Smooth muscle cell (in vitro differentiated cells): ENCODE data around the gene ENPP7. TPM values are rescaled to one million over a fixed set of nuclear protein-coding genes. Genes with fewer than 3 reads are reported as not detected.

Source experiments
- DNase-seq: peaks from one replicate; lab custom pipeline; 2025; ENCODE audit not compliant: unreplicated experiment; lab: John Stamatoyannopoulos, UW
- H2AFZ ChIP-seq: fragments of 200-600 bp; sonication (generic); 2 replicates; pipeline ENCODE4 v1.6.0; 2016; ENCODE audit warnings: antibody characterized with exemption, low read depth, mild to moderate bottlenecking
- H3F3A ChIP-seq: fragments of 200-600 bp; sonication (generic); 2 replicates; pipeline ENCODE4 v1.6.0; 2017; ENCODE audit warnings: antibody characterized with exemption, low read depth
- H3K27ac ChIP-seq: fragments of 200-600 bp; sonication (generic); 2 replicates; pipeline ENCODE4 v1.5.1; 2016; ENCODE audit warnings: low read depth, mild to moderate bottlenecking
- H3K27me3 ChIP-seq: fragments of 200-600 bp; sonication (generic); 2 replicates; pipeline ENCODE4 v1.6.1; 2016; ENCODE audit warnings: low read depth, mild to moderate bottlenecking
- H3K36me3 ChIP-seq: fragments of 200-600 bp; sonication (generic); 2 replicates; pipeline ENCODE4 v1.5.1; 2016; ENCODE audit warnings: low read depth
- H3K4me1 ChIP-seq: fragments of 200-600 bp; sonication (generic); 2 replicates; pipeline ENCODE4 v1.5.1; 2016; ENCODE audit warnings: low read depth
- H3K4me2 ChIP-seq: fragments of 200-600 bp; sonication (generic); 2 replicates; pipeline ENCODE4 v1.6.0; 2016; ENCODE audit warnings: mild to moderate bottlenecking
- H3K4me3 ChIP-seq: fragments of 200-600 bp; sonication (generic); 2 replicates; pipeline ENCODE4 v1.5.1; 2016; ENCODE audit warnings: mild to moderate bottlenecking
- H3K79me2 ChIP-seq: fragments of 200-600 bp; sonication (generic); 2 replicates; pipeline ENCODE4 v1.6.0; 2016; ENCODE audit warnings: low read depth, mild to moderate bottlenecking
- H3K9ac ChIP-seq: fragments of 200-600 bp; sonication (generic); 2 replicates; pipeline ENCODE4 v1.6.0; 2016; ENCODE audit warnings: low read depth
- H3K9me3 ChIP-seq: fragments of 200-600 bp; sonication (generic); replicated peaks from 2 replicates; pipeline ENCODE4 v1.5.1; 2016; ENCODE audit warnings: low read depth
- H4K20me1 ChIP-seq: fragments of 200-600 bp; sonication (generic); 2 replicates; pipeline ENCODE4 v1.6.0; 2016; ENCODE audit warnings: low read depth
- WGBS: methylation state at CpG from one replicate; pipeline ENCODE4 v1.1.7; 2016; ENCODE audit warnings: low lambda C conversion rate; 5-methylcytosine and 5-hydroxymethylcytosine counted together
- polyA plus RNA-seq: library from polyadenylated mRNA; unstranded; fragments of >200 nt; fragmentation: Nextera tagmentation; extraction: Ambion mirVana; gene quantifications from 2 replicates; pipeline ENCODE4 v1.2.1, GENCODE V29; 2016
- total RNA-seq: library from RNA; depleted of rRNA; stranded (reverse); fragments of >200 nt; gene quantifications from 2 replicates; pipeline ENCODE4 v1.2.3, GENCODE V29; 2014
- TF ChIP-seq, protein P1 (sequence below): fragments of 200-600 bp; sonication (generic); IDR thresholded peaks from 2 replicates; pipeline ENCODE4 v1.5.1; 2017; ENCODE audit warnings: borderline replicate concordance, mild to moderate bottlenecking, antibody characterized with exemption; ENCODE audit not compliant: insufficient read depth, poor library complexity, severe bottlenecking

Gene ENPP7
- total and polyA plus RNA-seq, 2 experiments from 2014 or later = not detected

DNA sequence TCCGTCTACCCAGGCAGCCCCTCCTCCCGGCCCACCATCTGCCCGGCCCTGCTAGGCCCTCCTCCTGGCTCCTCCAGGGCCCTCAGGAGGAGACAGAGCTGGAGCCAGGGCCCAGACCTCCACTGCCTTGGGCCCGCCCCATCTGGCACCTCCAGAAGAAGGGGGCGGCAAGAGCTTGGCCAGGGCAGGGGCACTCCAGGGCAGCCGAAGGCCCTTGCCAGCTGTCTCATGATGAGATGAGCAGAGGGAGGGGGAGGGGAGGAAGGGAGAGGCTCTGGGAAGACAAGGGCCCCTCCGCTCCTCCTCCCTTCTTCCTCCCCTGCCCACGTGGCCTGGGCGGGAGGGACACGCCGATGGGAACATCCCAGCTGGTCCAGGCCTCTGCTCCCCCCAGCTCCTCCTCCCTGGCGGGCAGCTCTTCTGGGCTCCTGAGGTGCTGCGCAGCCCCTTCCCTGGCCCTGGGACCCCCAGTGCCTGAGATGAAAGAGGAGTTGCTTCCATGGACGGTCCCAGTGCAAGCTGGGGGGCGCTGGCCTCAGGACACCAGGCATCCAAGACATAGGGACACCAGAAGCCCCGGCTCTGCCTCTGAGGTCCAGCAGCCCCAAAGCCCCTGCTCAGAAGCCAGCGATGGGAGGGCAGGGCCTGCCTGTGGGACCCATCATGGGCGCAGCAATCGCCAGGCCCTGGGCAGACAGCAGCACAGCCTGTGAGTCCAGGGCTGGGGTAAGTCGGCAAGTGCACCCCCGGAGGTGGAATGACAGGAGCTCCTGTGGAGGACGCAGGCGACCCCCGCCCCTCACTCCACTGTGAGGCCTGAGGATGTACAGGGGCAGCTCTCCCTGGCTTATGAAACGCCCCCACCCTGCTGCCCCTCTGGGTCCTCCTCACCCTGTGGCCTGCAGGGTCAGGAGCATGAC lies 23.6 kb upstream of the ENPP7 start:
- no peak for DNase-seq
- TF ChIP-seq, protein P1, sequence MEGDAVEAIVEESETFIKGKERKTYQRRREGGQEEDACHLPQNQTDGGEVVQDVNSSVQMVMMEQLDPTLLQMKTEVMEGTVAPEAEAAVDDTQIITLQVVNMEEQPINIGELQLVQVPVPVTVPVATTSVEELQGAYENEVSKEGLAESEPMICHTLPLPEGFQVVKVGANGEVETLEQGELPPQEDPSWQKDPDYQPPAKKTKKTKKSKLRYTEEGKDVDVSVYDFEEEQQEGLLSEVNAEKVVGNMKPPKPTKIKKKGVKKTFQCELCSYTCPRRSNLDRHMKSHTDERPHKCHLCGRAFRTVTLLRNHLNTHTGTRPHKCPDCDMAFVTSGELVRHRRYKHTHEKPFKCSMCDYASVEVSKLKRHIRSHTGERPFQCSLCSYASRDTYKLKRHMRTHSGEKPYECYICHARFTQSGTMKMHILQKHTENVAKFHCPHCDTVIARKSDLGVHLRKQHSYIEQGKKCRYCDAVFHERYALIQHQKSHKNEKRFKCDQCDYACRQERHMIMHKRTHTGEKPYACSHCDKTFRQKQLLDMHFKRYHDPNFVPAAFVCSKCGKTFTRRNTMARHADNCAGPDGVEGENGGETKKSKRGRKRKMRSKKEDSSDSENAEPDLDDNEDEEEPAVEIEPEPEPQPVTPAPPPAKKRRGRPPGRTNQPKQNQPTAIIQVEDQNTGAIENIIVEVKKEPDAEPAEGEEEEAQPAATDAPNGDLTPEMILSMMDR = no peak

DNA sequence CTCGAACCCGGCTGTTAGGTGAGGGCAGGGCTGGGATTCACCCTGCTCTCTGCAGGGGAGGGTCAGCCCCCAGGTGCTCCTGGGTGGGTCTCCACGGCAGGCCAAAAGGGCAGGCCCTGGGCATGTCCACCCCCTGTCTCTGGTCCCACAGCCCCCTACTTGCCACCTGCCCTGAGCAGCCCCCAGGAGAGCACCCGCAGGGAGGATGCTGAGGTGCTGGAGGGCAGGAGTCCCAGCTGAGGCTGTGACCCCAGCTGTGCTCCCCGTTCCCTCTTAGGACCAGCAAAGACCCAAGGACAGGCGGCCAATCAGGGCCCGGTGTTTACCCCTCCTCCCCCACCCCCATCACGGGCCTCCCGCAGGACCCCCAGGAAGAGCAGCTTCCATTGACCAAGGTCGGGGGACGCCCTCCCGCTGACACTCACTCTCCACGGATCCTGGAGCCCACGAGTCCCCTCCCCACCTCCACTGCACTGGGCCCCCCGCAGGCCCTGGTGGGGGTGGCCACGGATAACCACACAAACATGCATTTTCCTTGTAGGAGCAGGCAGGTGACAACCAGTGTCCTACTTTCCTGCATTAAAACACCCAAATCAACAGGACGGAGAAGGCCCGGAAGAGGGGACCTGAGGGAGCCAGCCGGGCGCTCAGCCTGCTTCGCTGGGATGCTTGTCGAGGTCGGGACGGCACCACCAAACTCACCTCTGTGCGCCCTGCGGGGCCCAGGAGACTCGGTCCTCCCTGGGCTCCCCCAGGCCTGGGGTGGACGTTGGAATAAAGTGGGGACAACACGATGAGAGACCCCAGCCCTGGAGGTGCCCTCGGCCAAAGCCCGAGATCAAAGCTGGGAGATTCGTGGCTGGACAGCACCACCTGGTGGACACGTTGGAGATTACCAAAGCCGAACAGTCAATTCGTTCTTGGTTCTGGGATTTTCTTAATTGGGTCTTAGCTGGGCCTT lies 22.5 kb upstream of the ENPP7 start:
- Histone ChIP-seq H4K20me1 (no peaks in the 10 kb centered on the region), H3K9me3 (no peaks in the 10 kb centered on the region), H3K79me2 (no peaks in the 10 kb centered on the region), H3K36me3 (no peaks in the 10 kb centered on the region), H3K9ac (no peak overlapping the region), H3K4me3 (peak overlapping the region; percentile 36), H3K4me1 (no peaks in the 10 kb centered on the region), H3K27me3 (no peaks in the 10 kb centered on the region), H3K4me2 (peak overlapping the region; percentile 84), H3F3A (no peaks in the 10 kb centered on the region), H3K27ac (no peak overlapping the region), H2AFZ (no peak overlapping the region)
- TF ChIP-seq, protein P1 = peak; percentile 78
- DNase-seq = peak; percentile 6
- WGBS = 48% methylated on average over 28 of the region's 35 CpGs

More for the DNA sequence above, 23.6 kb upstream of the ENPP7 start:
- WGBS = 90% methylated on average over 22 of the region's 25 CpGs
- no peak overlapping the region for H3K27ac ChIP-seq
- no peaks in the 10 kb centered on the region for H3F3A ChIP-seq
- H3K4me3 ChIP-seq = no peak overlapping the region
- no peaks in the 10 kb centered on the region for H3K4me1 ChIP-seq
- H2AFZ ChIP-seq = no peak overlapping the region
- H3K9me3 ChIP-seq = no peaks in the 10 kb centered on the region
- H3K79me2 ChIP-seq = no peaks in the 10 kb centered on the region
- H3K27me3 ChIP-seq = no peaks in the 10 kb centered on the region
- H3K4me2 ChIP-seq = no peak overlapping the region
- no peaks in the 10 kb centered on the region for H4K20me1 ChIP-seq
- no peaks in the 10 kb centered on the region for H3K36me3 ChIP-seq
- H3K9ac ChIP-seq = no peak overlapping the region

DNA sequence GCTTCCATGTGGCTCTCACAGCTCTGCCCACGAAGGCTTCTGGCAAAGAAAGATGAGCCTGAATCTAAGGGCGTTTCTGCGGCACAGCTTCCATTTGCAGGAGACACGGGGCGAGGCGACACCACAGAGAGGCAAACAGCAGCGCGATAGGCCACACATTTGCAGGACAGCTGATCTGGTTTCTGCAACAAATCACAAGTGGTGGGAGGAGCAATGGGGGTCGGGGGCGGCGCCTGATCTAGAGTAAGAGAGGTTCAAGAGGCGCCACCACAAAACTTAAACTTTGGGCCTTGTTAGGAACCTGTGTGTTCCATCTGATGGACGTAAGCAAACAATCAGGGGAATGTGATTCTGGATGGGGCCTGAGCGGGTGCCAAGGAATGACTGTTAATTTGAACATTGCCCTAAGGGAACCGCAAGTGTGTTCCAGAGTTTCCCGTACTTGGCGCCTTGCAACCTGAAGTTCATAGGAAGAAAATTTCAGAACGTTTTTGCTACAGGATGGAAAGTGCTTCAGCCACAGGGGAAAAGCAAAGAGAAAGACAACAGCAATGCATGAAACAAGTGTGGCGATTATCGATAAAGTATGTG lies 18.9 kb upstream of the ENPP7 start:
- DNase-seq = no peak
- Histone ChIP-seq H2AFZ (no peak overlapping the region), H4K20me1 (no peaks in the 10 kb centered on the region), H3K27ac (no peak overlapping the region), H3K9me3 (no peaks in the 10 kb centered on the region), H3K4me3 (no peak overlapping the region), H3K79me2 (no peaks in the 10 kb centered on the region), H3K9ac (no peak overlapping the region), H3K27me3 (no peaks in the 10 kb centered on the region), H3K36me3 (no peaks in the 10 kb centered on the region), H3F3A (no peaks in the 10 kb centered on the region), H3K4me2 (no peak overlapping the region), H3K4me1 (no peaks in the 10 kb centered on the region)
- TF ChIP-seq, protein P1 = no peak
- whole genome bisulfite sequencing = 79% methylated on average over 20 of the region's 20 CpGs
